ENCODE data around the gene OR13J1.

Gene OR13J1

GRCh38 chr9:35859990-35860339 lies 10.2 kb downstream of the OR13J1 start:
- no peak for DNase-seq (ENCODE audit: extremely low read depth in 1 of 2, low read depth in 1 of 2)

GRCh38 chr9:35859310-35859989 lies 10.8 kb downstream of the OR13J1 start:
- no peak for DNase-seq (ENCODE audit: extremely low read depth in 1 of 2, low read depth in 1 of 2)

- no peak for DNase-seq (ENCODE audit: extremely low read depth in 1 of 2, low read depth in 1 of 2)
Observed at GRCh38 chr9:35858458-35858857, 11.7 kb downstream of the OR13J1 start.

GRCh38 chr9:35856882-35857281 lies 13.3 kb downstream of the OR13J1 start:
- no peak for DNase-seq (ENCODE audit: extremely low read depth in 1 of 2, low read depth in 1 of 2)

GRCh38 chr9:35856206-35856605 lies 14.0 kb downstream of the OR13J1 start:
- no peak for DNase-seq (ENCODE audit: extremely low read depth in 1 of 2, low read depth in 1 of 2)

- DNase-seq (ENCODE audit: extremely low read depth in 1 of 2, low read depth in 1 of 2), result no peak
Observed at GRCh38 chr9:35854091-35854762, 16.0 kb downstream of the OR13J1 start.

GRCh38 chr9:35852876-35853865 lies 17.0 kb downstream of the OR13J1 start:
- DNase-seq (ENCODE audit: extremely low read depth in 1 of 2, low read depth in 1 of 2), result no peak

GRCh38 chr9:35852267-35852815 lies 17.9 kb downstream of the OR13J1 start:
- DNase-seq (ENCODE audit: extremely low read depth in 1 of 2, low read depth in 1 of 2), result no peak

- peak; percentile 37 to 60 for DNase-seq (ENCODE audit: extremely low read depth in 1 of 2, low read depth in 1 of 2)
Observed at GRCh38 chr9:35847792-35848572, 22.2 kb downstream of the OR13J1 start.

GRCh38 chr9:35845824-35846771 lies 24.1 kb downstream of the OR13J1 start:
- no peak for DNase-seq (ENCODE audit: extremely low read depth in 1 of 2, low read depth in 1 of 2)

GRCh38 chr9:35844628-35845270 lies 25.5 kb downstream of the OR13J1 start:
- DNase-seq (ENCODE audit: extremely low read depth in 1 of 2, low read depth in 1 of 2), result no peak

- no peak for DNase-seq (ENCODE audit: extremely low read depth in 1 of 2, low read depth in 1 of 2)
Observed at GRCh38 chr9:35842795-35843194, 27.4 kb downstream of the OR13J1 start.

- no peak for DNase-seq (ENCODE audit: extremely low read depth in 1 of 2, low read depth in 1 of 2)
Observed at GRCh38 chr9:35842020-35842745, 28.0 kb downstream of the OR13J1 start.

- no peak for DNase-seq (ENCODE audit: extremely low read depth in 1 of 2, low read depth in 1 of 2)
Observed at GRCh38 chr9:35841645-35841900, 28.6 kb downstream of the OR13J1 start.

GRCh38 chr9:35840881-35841644 lies 29.1 kb downstream of the OR13J1 start:
- DNase-seq (ENCODE audit: extremely low read depth in 1 of 2, low read depth in 1 of 2), result no peak

GRCh38 chr9:35839926-35840325 lies 30.3 kb downstream of the OR13J1 start:
- DNase-seq (ENCODE audit: extremely low read depth in 1 of 2, low read depth in 1 of 2), result no peak

GRCh38 chr9:35836595-35836994 lies 33.6 kb downstream of the OR13J1 start:
- no peak for DNase-seq (ENCODE audit: extremely low read depth in 1 of 2, low read depth in 1 of 2)

GRCh38 chr9:35835766-35836165 lies 34.4 kb downstream of the OR13J1 start:
- DNase-seq (ENCODE audit: extremely low read depth in 1 of 2, low read depth in 1 of 2), result no peak
